SK-MEL-5 (cell line): ENCODE results near the gene CAPN15. TPM values are rescaled to one million over a fixed set of nuclear protein-coding genes. Genes with fewer than 3 reads are reported as not detected.

Source experiments
- DNase-seq: peaks from one replicate; pipeline ENCODE4 v3.0.0-alpha.2; 2016; ENCODE audit warnings: low read depth, low spot score
- in situ Hi-C: cut with HindIII; loops from 2 replicates; pipeline ENCODE4 v1.10.0; 2016; ENCODE audit warnings: low sequenced_read_pairs, high pct_unique_total_duplicates, low pct_unique_long_range_greater_than_20kb
- total RNA-seq: library from RNA; depleted of rRNA; stranded (reverse); fragments of >200 nt; shearing (Covaris generic); gene quantifications from 2 replicates; pipeline ENCODE4 v1.2.3, GENCODE V29; 2014

CAPN15 gene
- total RNA-seq, 1 experiment from 2014 or later: 15.6 TPM

DNA sequence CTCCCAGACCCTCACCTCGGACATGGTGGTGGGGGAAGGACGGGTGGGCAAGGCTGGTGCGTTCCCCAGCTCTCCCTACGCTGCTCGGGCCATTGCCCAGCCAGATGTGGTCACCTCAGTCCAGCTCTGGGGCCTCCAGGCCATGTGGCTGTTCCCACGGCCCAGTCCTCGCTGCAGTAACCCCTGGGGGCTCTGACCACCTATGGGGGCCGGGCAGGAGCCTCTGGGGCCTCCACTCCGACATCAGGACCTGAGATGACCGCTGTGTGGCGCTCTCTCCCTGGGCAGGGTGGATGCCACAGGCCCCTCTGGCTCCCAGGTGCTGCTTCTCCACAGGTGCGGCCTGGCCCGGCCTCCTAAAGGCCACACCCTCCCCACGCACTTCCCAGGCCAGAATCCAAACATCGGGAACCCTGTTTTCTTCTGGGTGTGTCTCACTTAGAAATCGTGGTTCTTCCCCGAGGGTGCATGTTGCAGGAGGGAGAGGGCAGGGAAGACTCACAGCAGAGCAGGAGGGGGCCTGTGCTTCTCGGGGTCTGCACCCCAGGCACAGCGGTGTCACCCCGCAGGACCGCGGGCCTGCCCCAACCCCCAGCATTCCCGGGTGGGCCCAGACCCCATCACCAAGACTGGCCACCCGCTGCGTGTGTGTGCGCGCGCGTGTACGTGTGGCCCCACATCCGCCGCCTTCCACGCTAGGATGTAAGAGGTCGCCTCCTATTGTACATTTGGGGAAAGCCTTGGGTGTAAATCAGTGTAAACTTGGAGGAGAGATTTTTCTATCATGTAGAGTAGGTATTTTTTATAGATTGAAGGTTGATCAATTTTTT, 5.9 kb upstream of the CAPN15 start:
- no peak for DNase-seq
- in situ Hi-C loops: no loop called here

DNA sequence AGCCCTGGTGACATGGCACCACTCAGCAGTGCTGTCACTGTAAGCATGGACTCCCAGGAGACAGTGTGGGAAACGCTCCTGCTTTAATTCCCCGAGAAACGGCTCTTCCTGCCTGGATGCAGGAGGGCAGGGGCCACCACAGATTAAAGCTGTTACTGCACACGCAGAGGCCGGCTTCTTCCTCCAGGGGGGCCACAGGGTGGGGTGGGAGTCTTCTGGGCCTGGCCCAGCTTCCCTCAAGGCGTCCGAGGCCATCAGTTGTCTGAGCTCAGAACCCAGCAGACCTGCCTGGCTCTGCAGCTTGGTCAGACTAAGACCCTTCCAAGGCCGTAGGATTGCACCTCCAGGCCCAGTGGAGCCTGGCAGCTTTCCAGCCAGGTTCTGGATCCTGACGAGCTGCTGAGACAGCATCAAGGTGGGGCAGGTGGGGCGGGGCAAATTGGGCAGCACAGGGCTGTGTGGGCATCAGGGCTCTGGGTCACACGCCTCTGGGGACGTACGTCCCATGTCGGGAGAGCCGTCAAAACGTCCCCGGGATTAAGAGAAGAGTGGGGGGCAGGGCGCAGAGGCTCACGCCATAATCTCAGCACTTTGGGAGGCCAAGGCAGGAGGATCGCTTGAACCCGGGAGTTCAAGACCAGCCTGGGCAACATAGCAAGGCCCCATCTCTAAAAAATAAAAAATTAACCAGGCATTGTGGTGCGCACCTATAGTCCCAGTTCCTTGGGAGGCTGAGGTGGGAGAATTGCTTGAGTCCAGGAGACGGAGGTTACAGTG, 5.0 kb upstream of the CAPN15 start:
- in situ Hi-C loops: no loop called here
- DNase-seq: no peak

DNA sequence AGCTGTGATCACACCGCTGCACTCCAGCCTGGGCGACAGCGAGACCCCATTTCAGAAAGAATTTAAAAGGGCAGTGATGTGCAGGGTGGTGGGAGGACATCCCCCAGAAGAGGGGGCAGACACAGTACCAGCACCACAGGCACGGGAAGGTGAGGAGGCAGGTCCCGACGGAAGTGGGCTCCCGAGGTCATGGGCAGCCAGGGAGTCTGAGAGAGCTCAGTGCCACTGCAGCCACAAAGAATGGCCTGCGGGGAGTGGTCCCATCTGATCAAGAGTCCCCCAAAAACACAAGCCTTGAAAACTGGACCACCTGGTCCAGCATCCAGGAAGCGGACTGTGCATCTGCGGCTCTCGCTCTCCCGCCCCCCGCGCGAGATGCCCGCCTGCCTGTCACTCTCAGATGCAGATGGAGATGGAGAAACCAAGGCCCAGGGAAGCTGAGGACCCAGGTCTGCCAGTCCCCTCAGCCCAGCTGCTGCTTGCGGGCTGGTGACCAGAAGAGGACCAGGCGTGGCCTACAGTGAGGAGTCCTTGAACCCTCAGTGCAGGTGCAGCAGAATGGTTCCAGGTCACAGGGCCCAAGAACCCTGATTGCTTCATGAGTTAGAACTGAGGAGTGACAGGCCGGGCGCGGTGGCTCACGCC, 4.3 kb upstream of the CAPN15 start:
- no peak for DNase-seq
- in situ Hi-C loops: no loop called here

DNA sequence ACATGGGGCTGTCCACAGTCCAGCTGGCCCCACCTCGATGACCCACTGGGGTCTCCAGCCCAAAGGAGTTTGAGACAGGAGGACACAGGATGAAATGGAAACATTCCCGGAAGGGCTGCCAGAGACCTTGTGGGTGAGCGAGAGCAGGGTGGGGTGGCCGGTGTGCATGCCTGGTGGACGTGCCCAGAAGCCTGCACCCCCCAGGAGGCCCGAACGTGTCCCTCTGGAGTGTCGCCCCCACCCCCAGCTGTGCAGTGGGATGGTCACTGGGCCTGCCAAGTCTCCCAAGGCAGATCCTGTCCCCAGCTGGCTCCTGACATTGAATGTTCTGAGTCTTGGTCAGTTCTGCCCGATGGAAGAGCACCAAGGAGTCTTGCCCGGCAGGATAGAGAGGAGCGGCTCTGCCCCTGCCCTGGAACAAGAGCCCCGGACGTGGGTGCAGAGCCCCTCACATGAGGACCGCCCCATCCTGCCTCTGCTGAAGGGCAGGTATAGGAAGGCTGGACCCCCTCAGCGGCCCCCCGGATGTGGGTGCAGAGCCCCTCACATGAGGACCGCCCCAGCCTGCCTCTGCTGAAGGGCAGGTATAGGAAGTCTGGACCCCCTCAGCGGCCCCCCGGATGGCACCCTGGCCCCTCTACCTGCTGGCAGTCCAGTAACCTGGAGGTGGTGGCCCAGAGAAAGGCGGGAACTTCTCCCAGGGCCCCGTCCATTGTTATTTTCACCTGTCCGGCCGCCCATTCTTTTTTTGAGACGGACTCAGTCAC, 3.1 kb upstream of the CAPN15 start:
- in situ Hi-C loops: no loop called here
- DNase-seq: no peak

DNA sequence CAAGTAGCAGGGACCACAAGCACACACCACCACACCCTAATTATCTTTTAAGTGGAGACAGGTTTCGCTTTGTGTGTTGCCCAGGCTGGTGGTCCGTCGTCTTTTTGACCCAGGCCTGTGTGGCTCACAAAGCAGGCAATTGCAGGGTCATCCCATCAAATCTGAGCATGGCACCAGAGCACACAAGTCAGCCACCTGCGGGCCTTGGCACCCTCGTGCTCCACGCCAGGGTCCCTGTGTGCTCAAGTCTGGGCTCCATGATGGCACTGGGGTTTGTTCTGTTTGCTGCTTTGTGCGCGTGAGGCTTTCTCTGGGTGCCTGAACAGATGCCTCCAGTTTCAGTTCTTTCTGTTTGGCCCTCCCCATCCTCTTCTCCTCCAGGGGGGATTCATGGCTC, 2.4 kb upstream of the CAPN15 start:
- DNase-seq: no peak
- in situ Hi-C loops: no loop called here

DNA sequence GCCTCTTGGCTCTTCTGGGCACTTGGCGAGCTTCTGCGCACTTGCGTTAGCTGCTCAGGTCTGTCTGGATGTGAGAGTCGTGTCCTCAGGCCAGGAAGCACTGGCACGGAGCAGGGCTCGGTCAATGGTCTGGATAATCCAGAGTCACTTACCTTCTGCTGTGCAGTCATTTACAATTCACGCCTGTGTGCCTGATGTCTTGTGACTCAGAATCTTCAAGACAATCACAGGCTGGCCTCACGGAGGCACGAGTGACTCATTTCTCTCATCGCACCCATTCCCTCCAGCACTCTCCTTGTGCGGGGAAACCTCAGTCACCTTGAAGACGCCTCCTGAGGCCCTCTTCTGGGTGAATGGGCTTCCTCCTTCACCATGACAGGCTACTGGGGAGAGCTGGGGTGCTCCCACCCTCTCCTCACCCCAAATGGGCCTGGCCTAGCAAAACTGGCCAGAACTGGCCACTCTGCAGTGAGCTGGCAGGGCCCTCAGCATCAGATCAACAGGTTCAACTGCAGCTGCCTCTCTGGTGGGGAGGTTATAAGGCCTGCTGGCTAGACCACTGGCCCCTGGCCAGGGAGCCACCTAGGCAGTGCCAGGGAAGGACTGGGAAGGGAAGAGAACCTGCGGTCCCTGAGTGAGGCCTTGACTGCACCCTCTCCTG, 1.9 kb upstream of the CAPN15 start:
- in situ Hi-C loops: no loop called here
- peak; percentile 56 for DNase-seq

DNA sequence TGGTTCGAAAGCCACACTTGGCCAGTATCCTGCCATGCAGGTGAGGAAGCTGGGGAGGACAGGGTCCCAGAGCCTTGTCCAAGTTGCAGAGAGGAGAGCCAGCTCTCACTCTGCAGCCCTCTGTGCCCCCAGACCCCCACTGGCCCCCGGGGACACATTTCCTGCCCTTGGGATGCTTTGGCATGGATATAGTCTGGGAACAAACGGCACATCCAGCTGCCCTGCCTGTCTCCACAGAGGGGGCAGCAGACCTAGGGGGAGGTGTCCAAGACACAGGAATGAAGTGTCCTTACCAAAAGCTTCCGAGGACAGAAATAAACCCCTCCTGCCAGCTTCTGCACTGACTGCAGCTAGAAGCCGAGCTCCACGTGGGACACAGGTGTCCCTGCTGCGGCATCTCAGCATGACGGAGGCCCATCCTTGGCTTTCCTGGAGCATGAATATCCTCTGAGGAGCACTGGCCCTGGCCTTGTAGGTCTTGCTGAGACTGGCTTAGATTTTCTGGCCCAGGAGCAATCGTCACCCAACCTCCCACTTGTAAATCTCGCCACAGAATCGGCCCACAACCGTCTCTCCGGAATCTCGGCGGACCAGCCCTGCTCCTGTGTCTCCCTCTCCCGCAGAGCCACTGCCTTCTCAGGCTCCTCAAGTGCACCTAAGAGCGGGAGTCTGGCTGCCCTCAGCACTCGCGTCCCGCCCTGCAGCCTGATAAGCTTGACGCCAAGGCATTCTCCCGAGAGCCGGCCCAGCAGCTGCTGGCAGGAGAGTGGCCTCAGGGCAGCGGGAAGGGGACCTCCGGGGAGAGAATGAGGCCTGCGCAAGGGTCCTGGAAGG, 1.1 kb upstream of the CAPN15 start:
- in situ Hi-C loops: no loop called here
- no peak for DNase-seq

DNA sequence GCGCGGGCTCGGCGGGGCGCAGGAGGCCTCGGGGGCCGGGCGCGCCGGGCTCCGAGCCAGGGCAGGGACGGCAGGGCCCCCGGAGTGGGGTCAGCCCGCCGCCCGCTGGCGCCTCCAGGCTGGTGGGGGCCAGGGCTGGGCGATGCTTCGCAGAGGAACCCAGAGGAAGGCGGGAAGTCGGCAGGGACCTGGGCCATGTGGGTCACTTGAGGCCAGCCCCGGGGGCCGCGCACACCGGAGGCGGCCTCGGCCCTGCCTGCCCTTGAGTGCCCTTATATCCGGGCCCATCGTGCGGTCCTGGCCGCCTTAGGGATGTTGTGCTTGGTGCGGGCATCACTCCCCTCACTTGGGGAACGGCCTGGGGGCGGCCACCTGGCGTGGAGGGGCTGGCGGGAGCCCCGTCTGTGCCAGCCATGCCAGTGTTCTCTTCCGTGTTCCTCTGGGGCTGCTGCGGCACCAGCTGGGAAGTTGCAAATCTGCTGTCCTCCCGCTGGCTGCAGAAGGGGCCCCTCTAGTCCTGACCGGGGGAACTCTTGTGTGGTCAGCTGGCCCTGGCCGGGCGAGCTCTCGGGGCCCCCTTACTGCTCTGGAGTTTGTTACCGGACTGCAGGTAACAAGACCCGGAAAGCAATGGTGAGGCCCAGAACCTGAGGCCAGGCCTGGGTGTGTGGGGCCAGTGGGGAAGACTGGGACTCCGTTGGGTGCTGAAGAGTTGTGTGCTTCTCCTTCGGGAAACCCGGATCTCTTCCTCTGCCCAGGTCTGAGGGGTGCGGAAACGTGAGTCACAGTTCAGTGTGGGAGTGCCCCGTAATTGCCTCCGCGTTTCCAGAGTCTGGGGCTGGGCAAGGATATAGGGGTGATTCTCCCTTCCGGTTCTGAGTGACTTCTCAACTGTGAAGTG, 849 bp downstream of the CAPN15 start:
- no peak for DNase-seq
- in situ Hi-C loops: no loop called here

DNA sequence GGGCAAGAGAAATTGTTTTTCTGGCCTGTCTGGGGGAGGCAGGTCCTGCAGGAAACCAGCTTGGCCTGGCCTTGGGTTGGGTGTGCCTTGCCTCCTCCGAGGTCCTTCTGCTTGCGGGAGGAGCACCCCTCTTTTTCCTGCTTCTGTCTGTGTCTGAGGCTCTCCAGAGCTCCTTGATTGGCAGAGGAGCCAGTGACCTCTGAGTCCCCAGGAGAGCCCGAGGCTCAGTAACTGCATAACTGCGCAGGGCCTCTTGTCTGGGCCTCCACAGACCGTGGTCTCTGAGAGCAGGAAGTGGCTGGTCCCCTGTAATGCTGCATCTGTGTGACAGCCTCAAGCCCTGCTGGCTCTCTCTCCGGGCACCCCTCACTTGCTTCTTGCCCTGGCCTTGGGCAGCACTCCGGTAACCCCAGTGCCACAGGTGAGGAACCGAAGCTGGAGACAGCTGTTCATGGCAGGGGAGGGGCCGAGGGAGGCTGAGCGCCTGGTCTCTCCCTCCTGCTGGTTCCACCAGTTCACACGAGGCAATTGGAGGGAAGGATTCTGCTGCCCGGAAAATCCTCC, 1.6 kb downstream of the CAPN15 start:
- in situ Hi-C loops: no loop called here
- DNase-seq: no peak

DNA sequence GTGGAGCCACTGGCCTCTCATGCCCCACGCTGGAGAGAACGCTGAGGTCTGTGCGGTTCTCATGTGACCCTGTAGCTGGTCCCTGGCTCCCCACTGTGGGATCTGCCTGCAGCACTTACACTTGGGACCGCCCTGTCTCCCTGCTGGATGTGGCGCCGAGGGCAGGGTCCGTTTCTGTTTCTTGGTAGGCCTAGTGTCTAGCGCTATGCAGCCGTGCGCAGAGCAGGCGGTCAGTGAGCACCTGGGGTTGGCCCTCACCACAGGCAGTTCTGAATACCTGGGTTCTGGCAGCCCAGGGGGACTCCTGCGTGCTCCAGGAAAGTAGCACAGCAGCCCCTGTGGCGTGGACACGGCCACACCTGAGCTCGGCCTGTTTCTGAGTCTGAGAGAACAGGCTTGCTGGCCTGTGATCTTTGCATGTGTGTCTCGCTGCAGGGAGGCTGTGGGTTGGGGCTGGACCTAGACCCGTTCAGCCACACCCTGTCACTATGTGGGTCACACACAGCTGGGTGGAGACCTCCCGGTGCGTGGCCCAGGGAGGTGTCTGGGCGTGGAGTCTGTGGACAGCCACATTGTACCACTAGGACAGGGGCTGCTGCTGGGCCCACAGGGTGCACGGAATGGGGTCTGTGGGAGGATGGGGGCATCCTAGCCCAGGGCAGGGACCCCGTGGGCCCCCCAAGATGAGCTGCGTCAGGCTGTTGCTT, 2.8 kb downstream of the CAPN15 start:
- DNase-seq: no peak
- in situ Hi-C loops: no loop called here

DNA sequence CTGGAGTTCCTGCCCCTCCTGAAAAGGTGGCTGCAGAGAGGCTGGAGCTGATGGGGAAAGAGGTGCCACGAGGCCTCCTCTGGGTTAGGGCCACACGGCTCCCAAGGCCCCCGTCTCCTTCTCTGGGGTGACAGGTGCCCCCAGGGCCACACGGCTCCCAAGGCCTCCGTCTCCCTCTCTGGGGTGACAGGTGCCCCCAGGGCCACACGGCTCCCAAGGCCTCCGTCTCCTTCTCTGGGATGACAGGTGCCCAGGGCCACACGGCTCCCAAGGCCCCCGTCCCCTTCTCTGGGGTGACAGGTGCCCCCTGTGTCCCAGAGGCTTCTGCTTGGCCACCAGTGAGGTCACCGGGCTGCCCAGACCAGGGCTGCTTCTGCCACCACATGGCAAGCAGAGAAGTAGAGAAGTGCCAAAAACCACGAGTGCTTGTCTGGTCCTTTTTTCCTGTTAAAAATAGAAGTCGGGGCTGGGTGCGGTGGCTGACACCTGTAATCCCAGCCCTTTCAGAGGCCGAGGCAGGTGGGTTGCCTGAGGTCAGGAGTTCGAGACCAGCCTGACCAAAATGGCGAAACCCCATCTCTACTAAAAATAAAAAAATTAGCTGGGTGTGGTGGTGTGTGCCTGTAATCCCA, 4.1 kb downstream of the CAPN15 start:
- DNase-seq: no peak

DNA sequence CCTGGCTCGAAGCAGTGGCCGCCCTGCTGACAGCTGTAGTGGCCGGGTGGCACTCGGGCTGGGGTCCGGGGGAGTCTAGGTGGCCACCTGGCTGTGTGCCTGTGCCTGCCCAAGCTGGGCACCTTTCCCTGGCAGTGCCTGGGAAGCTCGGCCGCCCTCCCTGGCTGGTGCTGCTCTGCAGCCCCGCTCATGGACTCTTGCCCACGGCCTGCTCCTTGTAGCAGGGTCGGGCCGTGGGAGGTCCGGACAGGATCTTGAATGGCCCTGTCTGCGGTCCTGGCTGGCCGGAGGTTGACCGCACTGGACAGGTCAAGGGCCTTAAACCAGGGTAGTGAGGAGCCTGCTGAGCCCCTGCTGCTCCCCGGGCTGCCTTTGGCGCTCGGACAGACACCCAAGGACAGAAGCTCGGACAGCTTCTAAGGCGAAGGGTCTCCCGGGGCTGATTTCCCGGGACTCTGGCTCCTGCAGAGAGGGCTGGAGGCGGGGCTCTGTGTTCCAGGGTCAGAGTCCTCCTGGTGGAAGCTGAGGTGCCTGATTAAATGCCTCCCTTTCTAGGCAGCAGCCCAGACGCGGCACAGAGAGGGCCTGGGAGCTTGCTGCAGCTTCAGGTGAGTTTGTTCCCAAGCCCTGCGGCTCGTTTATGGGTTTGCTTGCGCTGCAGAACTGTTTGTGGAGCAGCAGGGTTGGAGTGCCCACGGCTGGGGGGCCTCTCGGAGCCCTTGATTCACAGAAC, 6.0 kb downstream of the CAPN15 start:
- in situ Hi-C loops: no loop called here
- no peak for DNase-seq

More for the DNA sequence above, 4.1 kb downstream of the CAPN15 start:
- in situ Hi-C loops: no loop called here

DNA sequence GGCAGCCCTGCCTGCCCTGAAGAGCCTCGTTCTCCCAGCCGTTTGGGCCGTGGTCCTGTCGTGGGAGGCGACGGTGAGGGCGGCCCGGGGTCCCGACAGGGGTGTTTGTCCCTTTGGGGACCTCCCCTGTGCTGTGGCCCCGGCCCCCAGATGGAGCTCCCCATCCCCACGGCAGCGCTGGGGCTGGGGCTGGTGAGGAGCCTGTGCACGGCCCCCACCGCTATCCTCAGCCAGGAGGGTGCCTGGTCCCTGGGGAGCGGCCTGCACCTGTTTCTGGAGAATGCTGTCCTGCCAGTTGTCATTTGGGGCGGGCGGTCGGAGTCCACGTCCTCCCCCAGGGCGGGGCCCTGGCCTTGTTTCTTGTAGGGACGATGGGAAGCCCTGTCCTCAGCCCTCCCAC, 6.6 kb downstream of the CAPN15 start:
- no peak for DNase-seq
- in situ Hi-C loops: no loop called here
